Mononuclear cell (primary cell): Measurements from ENCODE around the gene ABHD13. TPM values are rescaled to one million over a fixed set of nuclear protein-coding genes. Genes with fewer than 3 reads are reported as not detected.
A peak's percentile ranks its signal among the peaks of the same experiment; 100 is the strongest.
"Not testable (repeated sequence)": the region's sequence is repeated elsewhere in the genome, so short reads cannot be mapped to it uniquely, and the experiment has no call there.

Experiments used
- H3K27me3 ChIP-seq: 2 replicates; pipeline ENCODE4 v1.6.0; 2011; ENCODE audit warnings: low read length, control low read depth; ENCODE audit not compliant: insufficient read depth
- H3K4me1 ChIP-seq: 2 replicates; pipeline ENCODE4 v1.5.1; 2011; ENCODE audit warnings: mild to moderate bottlenecking, low read length, control low read depth; ENCODE audit not compliant: insufficient read depth
- H3K4me3 ChIP-seq: 2 replicates; pipeline ENCODE4 v1.5.1; 2011; ENCODE audit warnings: mild to moderate bottlenecking, low read length, moderate library complexity
- H3K9me3 ChIP-seq: 2 replicates; pipeline ENCODE4 v1.5.1; 2011; ENCODE audit warnings: low read depth, mild to moderate bottlenecking, control low read depth, low read length
- total RNA-seq: library from RNA; depleted of rRNA; stranded (reverse); fragments of >200 nt; gene quantifications from one replicate; pipeline ENCODE4 v1.2.3, GENCODE V29; 2012

Gene ABHD13
- total RNA-seq, 1 donor, result 28.5 TPM

GRCh38 chr13:108266321-108266990 is 48.3 kb downstream of the ABHD13 start:
- no peaks in the 10 kb centered on the region for H3K9me3 ChIP-seq
- H3K4me1 ChIP-seq, result peaks cover 49% of the 10 kb centered on the region
- H3K27me3 ChIP-seq, result no peaks in the 10 kb centered on the region
- peak overlapping the region; percentile 21 for H3K4me3 ChIP-seq

GRCh38 chr13:108267347-108267746 is 49.2 kb downstream of the ABHD13 start:
- H3K27me3 ChIP-seq, result no peaks in the 10 kb centered on the region

GRCh38 chr13:108267855-108268254 is 49.7 kb downstream of the ABHD13 start:
- peaks cover 49% of the 10 kb centered on the region for H3K4me1 ChIP-seq
- H3K4me3 ChIP-seq, H3K9me3 ChIP-seq, H3K27me3 ChIP-seq: not testable (repeated sequence)

More at GRCh38 chr13:108267347-108267746, 49.2 kb downstream of the ABHD13 start:
- no peak overlapping the region for H3K4me3 ChIP-seq
- no peaks in the 10 kb centered on the region for H3K9me3 ChIP-seq
- peaks cover 49% of the 10 kb centered on the region for H3K4me1 ChIP-seq

- Histone ChIP-seq H3K4me1 (peaks cover 51% of the 10 kb centered on the region), H3K4me3 (no peak overlapping the region), H3K9me3 (no peaks in the 10 kb centered on the region), H3K27me3 (no peaks in the 10 kb centered on the region)
These were observed 50.4 kb downstream of the ABHD13 start for GRCh38 chr13:108268466-108269112.

GRCh38 chr13:108269601-108270328 is 51.6 kb downstream of the ABHD13 start, which contains the start of gene TNFSF13B:
TSS of gene TNFSF13B (plus strand) at chr13:108269718. CDS start at chr13:108269896, 178 bp downstream.
- H3K4me3 ChIP-seq, result peak within 1 kb of the TSS; percentile 52
- no peaks in the 10 kb centered on the region for H3K27me3 ChIP-seq
- H3K4me1 ChIP-seq, result peaks cover 53% of the 10 kb centered on the region
- no peaks in the 10 kb centered on the region for H3K9me3 ChIP-seq

GRCh38 chr13:108270442-108270841 is 52.2 kb downstream of the ABHD13 start:
- Histone ChIP-seq H3K4me3 (peak overlapping the region; percentile 52), H3K9me3 (no peaks in the 10 kb centered on the region), H3K4me1 (peaks cover 48% of the 10 kb centered on the region), H3K27me3 (no peaks in the 10 kb centered on the region)

GRCh38 chr13:108272333-108272732 is 54.1 kb downstream of the ABHD13 start:
- H3K27me3 ChIP-seq, result no peaks in the 10 kb centered on the region
- H3K4me3 ChIP-seq, result no peak overlapping the region
- no peaks in the 10 kb centered on the region for H3K9me3 ChIP-seq
- H3K4me1 ChIP-seq, result peaks cover 31% of the 10 kb centered on the region

- H3K9me3 ChIP-seq, result no peaks in the 10 kb centered on the region
- no peaks in the 10 kb centered on the region for H3K27me3 ChIP-seq
- no peak overlapping the region for H3K4me3 ChIP-seq
- peaks cover 19% of the 10 kb centered on the region for H3K4me1 ChIP-seq
These were observed 55.4 kb downstream of the ABHD13 start for GRCh38 chr13:108273429-108274118.

GRCh38 chr13:108274718-108275117 is 56.5 kb downstream of the ABHD13 start:
- Histone ChIP-seq H3K27me3 (no peaks in the 10 kb centered on the region), H3K4me1 (peaks cover 9% of the 10 kb centered on the region), H3K4me3 (no peak overlapping the region), H3K9me3 (no peaks in the 10 kb centered on the region)

- no peaks in the 10 kb centered on the region for H3K9me3 ChIP-seq
- H3K4me3 ChIP-seq, result no peak overlapping the region
- peaks cover 7% of the 10 kb centered on the region for H3K4me1 ChIP-seq
- H3K27me3 ChIP-seq, result no peaks in the 10 kb centered on the region
These were observed 57.9 kb downstream of the ABHD13 start for GRCh38 chr13:108276060-108276459.

GRCh38 chr13:108278466-108278865 is 60.3 kb downstream of the ABHD13 start:
- no peak overlapping the region for H3K4me3 ChIP-seq
- no peaks in the 10 kb centered on the region for H3K27me3 ChIP-seq
- no peaks in the 10 kb centered on the region for H3K9me3 ChIP-seq
- peaks cover 14% of the 10 kb centered on the region for H3K4me1 ChIP-seq

- H3K4me1 ChIP-seq, result peaks cover 11% of the 10 kb centered on the region
These were observed 63.7 kb downstream of the ABHD13 start for GRCh38 chr13:108281901-108282300.

GRCh38 chr13:108283110-108283509 is 64.9 kb downstream of the ABHD13 start:
- H3K27me3 ChIP-seq, result no peaks in the 10 kb centered on the region
- no peaks in the 10 kb centered on the region for H3K9me3 ChIP-seq
- H3K4me1 ChIP-seq, result peaks cover 11% of the 10 kb centered on the region
- no peak overlapping the region for H3K4me3 ChIP-seq

More at GRCh38 chr13:108281901-108282300, 63.7 kb downstream of the ABHD13 start:
- Histone ChIP-seq H3K4me3 (no peak overlapping the region), H3K9me3 (no peaks in the 10 kb centered on the region), H3K27me3 (no peaks in the 10 kb centered on the region)
